Measurements from ENCODE around the gene CLSTN2. TPM values are rescaled to one million over a fixed set of nuclear protein-coding genes. Genes with fewer than 3 reads are reported as not detected.

Gene CLSTN2
- total and polyA plus RNA-seq, 3 donors from 2014 or later: 3.1 to 5.7 (median 3.8) TPM

DNA sequence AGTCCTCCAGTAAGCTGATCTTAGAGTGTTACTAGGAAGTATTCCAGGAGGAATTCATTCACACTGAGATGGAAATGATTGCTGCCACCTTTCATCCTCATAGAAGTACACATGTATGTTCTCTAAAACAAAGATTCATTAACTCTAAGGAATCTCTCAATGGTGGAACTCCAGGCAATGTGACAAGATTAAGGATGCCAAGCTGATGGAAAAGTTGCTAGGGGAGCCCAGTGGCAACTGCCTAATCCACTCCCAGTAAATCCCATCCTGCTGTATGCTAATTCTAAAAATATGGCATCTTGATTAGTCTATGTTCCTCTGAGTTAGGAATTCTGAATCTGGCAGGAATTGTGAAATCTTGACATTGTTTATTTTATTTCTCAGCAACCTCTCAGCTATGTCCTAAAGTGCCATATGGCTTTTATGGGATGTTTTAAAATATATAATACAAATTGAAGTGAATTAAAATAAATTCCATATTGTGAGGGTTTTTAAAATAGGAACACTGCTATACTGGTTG is 532.9 kb downstream of the CLSTN2 start:
- no peak for DNase-seq
- intact Hi-C loops (cut with DNase I; ENCODE audit: low total_unique reads): no loop called here
- TF ChIP-seq POLR2A (IDR thresholded peaks at IDR 0.05): no peak
- TF ChIP-seq, protein P1, sequence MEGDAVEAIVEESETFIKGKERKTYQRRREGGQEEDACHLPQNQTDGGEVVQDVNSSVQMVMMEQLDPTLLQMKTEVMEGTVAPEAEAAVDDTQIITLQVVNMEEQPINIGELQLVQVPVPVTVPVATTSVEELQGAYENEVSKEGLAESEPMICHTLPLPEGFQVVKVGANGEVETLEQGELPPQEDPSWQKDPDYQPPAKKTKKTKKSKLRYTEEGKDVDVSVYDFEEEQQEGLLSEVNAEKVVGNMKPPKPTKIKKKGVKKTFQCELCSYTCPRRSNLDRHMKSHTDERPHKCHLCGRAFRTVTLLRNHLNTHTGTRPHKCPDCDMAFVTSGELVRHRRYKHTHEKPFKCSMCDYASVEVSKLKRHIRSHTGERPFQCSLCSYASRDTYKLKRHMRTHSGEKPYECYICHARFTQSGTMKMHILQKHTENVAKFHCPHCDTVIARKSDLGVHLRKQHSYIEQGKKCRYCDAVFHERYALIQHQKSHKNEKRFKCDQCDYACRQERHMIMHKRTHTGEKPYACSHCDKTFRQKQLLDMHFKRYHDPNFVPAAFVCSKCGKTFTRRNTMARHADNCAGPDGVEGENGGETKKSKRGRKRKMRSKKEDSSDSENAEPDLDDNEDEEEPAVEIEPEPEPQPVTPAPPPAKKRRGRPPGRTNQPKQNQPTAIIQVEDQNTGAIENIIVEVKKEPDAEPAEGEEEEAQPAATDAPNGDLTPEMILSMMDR (IDR thresholded peaks at IDR 0.05): no peak
- Histone ChIP-seq H3K9me3 (no peaks in the 10 kb centered on the region), H3K27me3 (no peaks in the 10 kb centered on the region), H3K27ac (no peak overlapping the region), H3K4me1 (peaks cover 6% of the 10 kb centered on the region), H3K4me3 (no peak overlapping the region), H3K36me3 (ENCODE audit: low read depth, missing control alignments) (no peaks in the 10 kb centered on the region)

DNA sequence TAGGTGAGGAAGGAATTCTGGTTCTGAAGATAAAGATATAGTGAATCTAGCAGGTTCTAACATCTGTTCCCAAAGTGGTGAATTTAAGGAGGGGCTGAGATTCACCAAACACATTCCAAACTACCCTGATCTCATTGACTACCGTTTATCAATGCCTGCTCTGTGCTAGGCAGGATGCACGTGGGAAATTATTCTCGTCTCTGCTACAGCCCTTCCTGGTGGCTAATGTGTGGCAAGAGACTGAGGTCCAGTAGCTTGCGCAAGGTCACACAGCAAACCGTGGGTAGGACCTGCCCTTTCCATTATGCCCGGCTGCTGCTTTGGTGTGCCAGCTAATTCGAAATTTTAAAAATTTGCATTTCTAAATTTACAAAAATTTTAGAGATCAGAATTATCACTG is 533.4 kb downstream of the CLSTN2 start:
- intact Hi-C loops (cut with DNase I; ENCODE audit: low total_unique reads): no loop called here
- WGBS, 2 donors: 81 to 87% methylated on average over 7 of the region's 7 CpGs
- Histone ChIP-seq H3K9me3 (no peaks in the 10 kb centered on the region), H3K4me3 (no peak overlapping the region), H3K27ac (no peak overlapping the region), H3K36me3 (ENCODE audit: low read depth, missing control alignments) (no peaks in the 10 kb centered on the region), H3K4me1 (peaks cover 4% of the 10 kb centered on the region), H3K27me3 (no peaks in the 10 kb centered on the region)
- TF ChIP-seq, protein P1 (IDR thresholded peaks at IDR 0.05): no peak
- no peak for TF ChIP-seq POLR2A (IDR thresholded peaks at IDR 0.05)
- DNase-seq: no peak

DNA sequence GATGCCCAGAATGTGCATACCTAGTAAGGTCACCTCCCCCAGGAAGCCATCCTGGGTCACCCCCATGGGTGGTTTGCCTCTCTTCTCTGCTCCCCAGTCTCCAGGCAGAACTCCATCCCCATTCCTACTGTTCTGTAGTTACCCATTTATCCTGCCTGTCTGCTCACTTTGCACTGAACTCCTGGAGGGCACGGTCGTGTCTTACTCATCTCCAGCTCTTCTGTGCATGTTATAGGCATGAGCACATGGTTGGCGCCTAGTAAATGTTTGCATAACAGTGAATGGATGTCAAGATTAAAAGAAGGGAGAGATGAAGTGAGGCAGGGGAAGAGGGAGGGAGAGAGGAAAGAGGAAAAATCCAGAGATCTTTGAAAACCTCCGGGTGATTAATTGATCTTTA is 534.5 kb downstream of the CLSTN2 start:
- H3K27me3 ChIP-seq: no peaks in the 10 kb centered on the region
- no peak overlapping the region for H3K27ac ChIP-seq
- H3K9me3 ChIP-seq: no peaks in the 10 kb centered on the region
- peaks cover 4% of the 10 kb centered on the region for H3K4me1 ChIP-seq
- intact Hi-C loops (cut with DNase I; ENCODE audit: low total_unique reads): no loop called here
- no peaks in the 10 kb centered on the region for H3K36me3 ChIP-seq (ENCODE audit: low read depth, missing control alignments)
- no peak overlapping the region for H3K4me3 ChIP-seq
- no peak for DNase-seq
- TF ChIP-seq POLR2A (IDR thresholded peaks at IDR 0.05): no peak
- TF ChIP-seq, protein P1 (IDR thresholded peaks at IDR 0.05): no peak
- WGBS, 2 donors: 72 to 83% methylated on average over 4 of the region's 4 CpGs

DNA sequence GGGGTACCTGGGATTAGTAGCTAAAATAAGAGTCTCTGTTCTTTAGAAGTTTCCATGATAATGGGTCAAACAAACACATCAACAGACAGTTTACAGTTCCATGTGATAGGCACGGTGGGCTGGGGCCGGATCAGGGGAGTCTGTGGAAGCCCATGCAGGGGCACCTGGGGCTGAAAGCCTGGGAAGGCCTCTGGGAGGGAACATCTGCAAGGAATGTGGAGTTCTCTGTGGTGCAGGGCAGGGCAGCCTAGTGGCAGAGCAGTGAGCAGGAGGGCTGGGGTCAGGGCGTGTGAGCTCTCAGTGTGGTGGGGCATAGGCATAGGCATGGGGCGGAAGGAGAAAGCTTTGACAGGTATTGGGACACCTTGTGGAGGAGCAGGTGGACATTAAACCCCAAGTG is 535.2 kb downstream of the CLSTN2 start:
- Histone ChIP-seq H3K4me3 (no peak overlapping the region), H3K27me3 (no peaks in the 10 kb centered on the region), H3K27ac (peak overlapping the region in 1 of 2 donors; percentile 44), H3K9me3 (no peaks in the 10 kb centered on the region), H3K36me3 (ENCODE audit: low read depth, missing control alignments) (no peaks in the 10 kb centered on the region), H3K4me1 (peaks cover 4% of the 10 kb centered on the region)
- 77 to 85% methylated on average over 4 of the region's 4 CpGs for WGBS, 2 donors
- no peak for TF ChIP-seq POLR2A (IDR thresholded peaks at IDR 0.05)
- TF ChIP-seq, protein P1 (IDR thresholded peaks at IDR 0.05): no peak
- DNase-seq: no peak
- intact Hi-C loops (cut with DNase I; ENCODE audit: low total_unique reads): no loop called here

DNA sequence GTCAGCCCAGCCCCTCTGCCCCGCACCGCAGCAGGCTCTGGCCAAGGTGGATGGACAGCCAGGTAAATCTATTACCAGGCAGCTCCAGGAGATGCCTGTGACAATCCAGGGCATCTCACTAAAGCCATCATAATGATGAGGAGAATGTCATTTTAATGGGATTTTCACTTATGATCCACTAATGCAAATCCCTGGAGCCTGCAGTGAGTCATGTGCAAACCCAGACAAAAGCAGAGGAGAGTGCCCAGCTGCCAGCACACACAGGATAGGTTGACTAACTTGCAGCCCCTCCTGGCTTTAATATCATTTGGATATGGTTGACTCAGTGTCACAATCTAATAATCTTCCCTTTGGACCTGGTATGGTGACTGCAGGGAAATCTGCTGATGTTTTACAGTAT is 536.0 kb downstream of the CLSTN2 start:
- Histone ChIP-seq H3K27ac (no peak overlapping the region), H3K4me1 (peaks cover 4% of the 10 kb centered on the region), H3K9me3 (no peaks in the 10 kb centered on the region), H3K36me3 (ENCODE audit: low read depth, missing control alignments) (no peaks in the 10 kb centered on the region), H3K27me3 (no peaks in the 10 kb centered on the region), H3K4me3 (no peak overlapping the region)
- no peak for DNase-seq
- TF ChIP-seq, protein P1 (IDR thresholded peaks at IDR 0.05): no peak
- intact Hi-C loops (cut with DNase I; ENCODE audit: low total_unique reads): no loop called here
- WGBS, 2 donors: 100% methylated on average over 2 of the region's 2 CpGs
